Activated naive CD4-positive, alpha-beta T cell (primary cell): ENCODE measurements around the gene ACVR2B.

Experiments used
- DNase-seq, 4 experiments: peaks; one replicate each; lab custom pipeline; 2025; lab: John Stamatoyannopoulos, UW

Gene ACVR2B

GRCh38 chr3:38458796-38459498, 5.3 kb downstream of the ACVR2B start:
- no peak for DNase-seq

DNA sequence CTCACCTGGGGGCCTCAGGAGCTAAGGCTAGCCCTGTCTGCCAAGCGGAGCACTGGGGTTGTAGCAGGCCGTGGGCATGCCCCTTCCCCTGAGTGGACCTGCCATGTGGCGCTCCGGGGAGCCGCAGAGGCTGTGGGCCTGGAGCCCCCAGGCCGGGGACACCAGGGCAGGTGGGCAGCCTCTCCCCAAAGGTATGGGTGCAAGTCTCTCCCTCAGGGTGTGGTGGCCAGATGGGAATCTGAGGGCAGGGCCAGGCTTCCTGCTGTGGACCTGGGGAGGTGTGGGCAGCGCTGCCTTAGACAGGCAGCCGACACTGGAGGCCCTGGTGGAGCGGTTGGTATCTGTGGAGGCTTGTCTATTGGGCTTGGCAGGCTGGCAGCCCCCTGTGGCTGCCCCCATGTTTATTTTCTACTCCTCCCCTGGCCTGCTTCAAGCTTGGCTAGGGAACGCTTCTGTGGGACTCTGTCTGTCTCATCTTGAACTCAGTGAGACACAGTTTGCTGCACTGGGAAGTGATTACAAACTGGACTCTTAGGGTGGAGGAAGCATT, 5.9 kb downstream of the ACVR2B start:
- DNase-seq = no peak

DNA sequence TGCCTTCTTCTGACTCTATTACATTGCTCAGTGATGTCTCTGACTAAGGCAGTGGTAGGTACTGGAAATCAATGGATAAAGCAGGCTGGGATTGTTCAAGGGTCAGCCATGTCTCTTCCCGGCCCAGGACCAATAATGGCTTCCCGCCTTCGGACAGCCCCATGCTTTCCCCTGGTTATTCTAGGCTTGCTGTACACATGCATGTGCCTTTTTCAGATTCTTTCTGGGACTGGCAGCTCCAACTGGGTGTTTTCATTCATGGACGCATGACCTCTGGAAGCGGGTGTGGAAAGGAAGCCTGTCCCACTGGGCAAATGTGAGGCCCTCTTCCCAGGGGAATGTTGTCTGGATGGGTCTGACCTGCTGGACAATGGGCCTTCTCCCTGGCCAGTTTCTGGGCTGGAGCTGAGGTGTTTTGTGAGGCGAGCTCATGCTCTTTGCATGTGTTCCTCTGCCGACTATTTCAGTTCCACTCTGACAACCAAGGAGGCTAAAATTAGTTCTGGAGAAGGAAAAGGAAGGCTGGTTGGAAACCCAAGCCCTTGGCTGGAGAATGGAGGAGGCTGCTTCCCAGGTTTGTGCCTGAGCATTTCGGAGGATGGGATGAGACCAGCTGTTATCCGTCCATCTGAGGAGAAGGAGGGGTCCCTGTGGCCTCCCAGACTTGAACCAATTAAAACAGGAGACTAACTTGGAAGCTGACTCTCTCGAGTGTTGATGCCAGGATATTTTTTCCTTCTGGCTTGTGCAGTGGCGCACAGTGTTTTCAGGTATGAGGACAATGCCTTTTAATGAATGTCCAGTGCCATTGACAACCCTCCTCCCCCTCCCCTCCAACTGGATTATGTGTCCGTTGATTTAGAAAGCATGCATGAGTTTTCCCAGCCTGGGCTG, 6.9 kb downstream of the ACVR2B start:
- no peak for DNase-seq

GRCh38 chr3:38465588-38466154, 12.0 kb downstream of the ACVR2B start:
- DNase-seq = no peak

DNA sequence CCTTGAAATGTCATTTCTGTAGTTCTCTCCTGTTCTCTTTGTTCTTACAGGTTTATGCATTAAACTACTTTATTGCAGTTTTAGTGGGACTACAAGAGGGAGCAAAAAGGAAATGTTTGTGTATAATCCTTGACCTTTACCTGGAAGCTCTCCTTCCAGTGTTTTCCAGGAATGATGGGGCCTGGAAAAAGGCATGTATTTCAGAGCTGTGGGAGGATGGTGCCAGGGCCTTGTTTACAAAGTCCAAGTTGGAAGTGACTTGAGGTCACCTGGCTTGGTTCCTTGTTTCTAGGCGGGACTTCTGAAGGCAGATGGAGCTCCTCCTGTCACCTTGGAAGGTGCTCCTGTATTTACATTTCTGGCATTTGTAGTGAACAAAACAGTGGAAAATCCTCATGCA, 15.1 kb downstream of the ACVR2B start:
- DNase-seq = no peak

- DNase-seq = no peak
Observed at GRCh38 chr3:38469852-38470251, 16.2 kb downstream of the ACVR2B start.

DNA sequence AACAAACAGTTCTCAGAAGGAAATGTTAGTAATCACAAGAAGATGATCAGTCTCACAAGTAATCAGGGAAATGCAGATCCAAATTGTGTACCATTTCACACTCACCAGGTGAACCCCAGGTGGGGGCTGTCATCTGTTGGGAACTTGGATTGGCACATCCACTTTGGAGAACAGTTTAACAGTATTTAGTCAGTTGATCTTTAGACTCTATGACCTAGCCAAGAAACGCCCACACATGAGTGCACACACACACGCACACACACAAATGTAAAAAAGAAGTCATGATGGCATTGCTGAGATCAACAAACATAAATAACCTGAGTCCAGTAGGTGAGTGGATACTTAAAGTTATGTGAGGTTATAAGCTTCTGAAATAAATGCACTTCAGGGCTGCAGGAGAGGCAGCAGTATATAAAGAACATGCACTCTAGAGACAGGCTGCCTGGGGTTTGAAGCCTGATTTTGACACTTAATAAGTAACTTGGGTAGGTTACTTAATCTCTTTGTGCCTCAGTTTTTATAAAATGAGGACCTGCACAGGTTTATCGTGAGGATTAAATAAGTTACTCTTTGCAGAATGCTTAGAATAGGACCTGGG, 17.7 kb downstream of the ACVR2B start:
- no peak for DNase-seq

GRCh38 chr3:38472342-38472741, 18.7 kb downstream of the ACVR2B start:
- DNase-seq = no peak

GRCh38 chr3:38473229-38473628, 19.5 kb downstream of the ACVR2B start:
- no peak for DNase-seq

DNA sequence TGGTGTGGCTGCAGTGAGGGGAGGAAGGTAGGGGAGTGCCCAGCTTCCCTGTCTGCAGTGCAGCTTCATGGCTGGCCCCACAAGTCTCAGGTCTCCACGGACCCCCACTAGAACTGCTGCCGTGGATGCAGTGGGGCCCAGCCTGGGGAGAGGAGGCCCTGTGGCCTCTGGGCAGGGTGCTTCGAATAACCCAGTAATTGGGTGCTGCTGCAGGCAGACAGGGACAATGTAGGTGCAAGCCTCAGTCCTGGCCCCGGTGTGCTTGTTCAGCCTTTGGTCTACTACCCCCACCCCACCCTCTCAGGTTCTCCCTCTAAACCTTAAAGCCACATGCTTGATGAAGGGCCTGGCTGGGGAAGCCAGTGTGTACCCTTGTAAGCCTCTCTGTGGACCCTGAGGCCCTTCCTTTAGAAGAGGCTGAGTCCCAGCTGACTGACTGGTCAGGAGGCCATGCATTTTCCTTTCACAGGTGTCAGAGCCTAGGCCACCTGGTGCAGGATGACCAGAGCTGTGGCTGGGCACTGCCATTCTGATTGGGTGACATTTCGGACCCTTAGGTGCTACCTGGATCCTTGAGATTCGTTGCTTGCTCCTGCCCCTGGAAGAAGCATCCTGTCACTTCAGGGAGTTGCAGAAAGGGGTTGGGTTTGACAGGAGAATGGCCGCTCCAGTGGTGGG, 21.4 kb downstream of the ACVR2B start:
- no peak for DNase-seq

GRCh38 chr3:38475716-38476115, 22.0 kb downstream of the ACVR2B start:
- no peak for DNase-seq

DNA sequence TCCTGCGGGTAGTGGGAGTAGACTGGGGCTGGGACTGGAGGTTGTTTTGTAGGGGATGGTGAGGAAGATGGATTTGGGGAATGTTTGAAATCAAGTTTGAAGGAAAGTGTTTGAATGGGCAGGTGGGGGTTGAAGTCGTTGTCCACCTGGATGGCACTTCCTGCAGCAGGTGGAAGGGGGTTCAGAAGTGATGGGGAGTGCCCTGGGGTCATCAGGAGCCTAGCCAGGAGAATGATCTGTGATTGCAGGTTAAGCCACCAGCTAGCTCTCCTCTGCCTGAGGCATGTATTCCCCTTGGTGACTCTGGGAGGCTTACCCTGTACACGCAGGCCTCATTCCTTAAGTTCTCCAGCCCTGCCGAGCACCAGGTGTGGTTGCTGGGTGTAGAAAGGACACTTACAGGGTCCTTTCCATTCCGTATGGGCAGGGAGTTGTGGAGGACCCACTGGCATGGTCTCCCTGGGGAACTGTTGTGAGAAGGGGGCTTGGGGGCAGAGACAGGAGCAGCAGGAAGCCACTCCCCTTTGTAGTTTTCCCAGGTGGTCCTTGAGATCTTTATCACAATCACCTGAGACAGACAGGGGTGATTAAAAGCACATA, 22.6 kb downstream of the ACVR2B start:
- DNase-seq = no peak

GRCh38 chr3:38477057-38477820, 23.5 kb downstream of the ACVR2B start:
- DNase-seq = no peak

- no peak for DNase-seq
Observed at GRCh38 chr3:38477839-38478450, 24.3 kb downstream of the ACVR2B start.

- DNase-seq = no peak
Observed at GRCh38 chr3:38478901-38479300, 25.2 kb downstream of the ACVR2B start.

DNA sequence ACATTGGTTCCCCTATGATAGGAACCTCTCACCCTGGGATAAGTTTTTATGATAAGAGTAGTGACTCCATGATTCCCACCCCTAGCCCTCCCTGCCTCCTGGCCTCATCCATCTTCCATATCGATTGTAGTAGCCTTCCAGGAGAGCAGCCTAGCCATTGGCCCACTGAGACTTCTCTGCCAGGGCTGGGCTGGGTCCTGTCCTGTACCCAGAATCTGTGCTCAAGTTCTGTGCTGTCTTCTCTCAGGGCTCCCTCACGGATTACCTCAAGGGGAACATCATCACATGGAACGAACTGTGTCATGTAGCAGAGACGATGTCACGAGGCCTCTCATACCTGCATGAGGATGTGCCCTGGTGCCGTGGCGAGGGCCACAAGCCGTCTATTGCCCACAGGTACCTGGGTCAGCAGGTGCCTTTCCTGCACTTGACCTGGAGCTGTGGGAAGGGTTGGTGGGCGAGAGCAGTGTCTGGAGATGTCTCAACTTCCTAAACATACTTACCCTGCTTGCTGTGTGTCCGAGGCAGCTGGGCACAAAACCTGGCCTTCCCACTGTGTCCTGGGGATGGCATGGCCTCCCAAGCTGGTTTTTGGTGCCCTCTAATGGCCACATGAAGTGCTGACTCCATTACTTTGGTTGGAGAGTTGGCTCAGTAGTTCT, 25.9 kb downstream of the ACVR2B start:
- DNase-seq = peak in 1 of 4 experiments; percentile 9

DNA sequence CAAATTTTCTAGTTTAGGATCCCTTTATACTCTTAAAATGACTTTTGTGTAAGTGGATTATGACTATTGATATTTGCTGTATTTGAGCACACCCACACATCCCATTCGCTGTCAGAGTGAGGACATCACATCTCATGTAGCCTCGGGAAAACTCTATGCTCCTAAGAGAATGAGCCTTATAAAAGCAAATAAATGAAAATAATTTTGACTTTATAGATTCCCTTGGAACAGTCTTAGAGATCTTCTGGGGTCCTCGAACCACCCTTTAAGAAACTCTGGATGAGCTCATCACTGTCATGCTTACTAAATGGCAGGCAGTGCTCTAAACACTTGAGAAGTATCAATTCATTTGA, 26.4 kb downstream of the ACVR2B start:
- DNase-seq = no peak

DNA sequence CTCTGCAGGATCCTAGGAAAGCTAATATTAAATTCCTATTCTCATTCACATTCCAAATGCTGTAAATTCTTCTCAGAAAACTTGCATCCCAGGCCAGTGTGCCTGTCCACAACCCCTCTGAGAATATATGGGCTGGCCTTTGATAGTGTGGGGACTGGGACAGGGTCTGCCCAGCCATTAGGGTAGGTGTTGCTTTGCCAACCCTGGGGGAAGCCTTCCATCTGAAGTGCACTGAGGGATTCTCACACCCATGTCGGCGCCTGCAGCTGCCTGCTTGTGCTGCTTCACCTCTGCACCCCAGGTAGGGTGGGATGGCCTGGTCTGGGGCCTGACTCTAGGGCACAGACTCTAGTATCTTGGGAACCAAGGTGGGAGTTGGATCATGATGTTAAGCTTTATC, 27.2 kb downstream of the ACVR2B start:
- no peak for DNase-seq

GRCh38 chr3:38482951-38483350, 29.3 kb downstream of the ACVR2B start:
- DNase-seq = no peak

DNA sequence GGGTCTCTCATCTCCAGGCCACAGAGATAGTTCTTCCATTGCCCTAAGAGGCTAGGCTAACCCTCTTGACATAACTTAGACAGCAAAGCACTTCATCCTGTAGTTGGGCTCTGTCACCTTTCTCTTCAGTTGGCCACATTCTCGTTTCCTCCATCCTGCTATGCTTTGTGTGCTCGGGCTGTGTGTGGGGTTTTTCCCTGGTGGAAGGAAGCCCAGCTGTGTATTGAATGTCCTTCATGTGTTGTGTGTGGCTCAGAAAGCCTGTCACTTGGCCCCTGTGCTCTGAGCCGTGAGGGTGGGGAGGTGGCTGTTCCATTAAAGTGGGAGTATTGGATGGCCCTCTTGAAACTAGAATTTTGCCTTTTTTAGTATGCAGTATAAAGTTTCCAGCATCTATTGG, 33.6 kb downstream of the ACVR2B start:
- DNase-seq = no peak
